Measurements from ENCODE around the gene PTPN2. TPM values are rescaled to one million over a fixed set of nuclear protein-coding genes. Genes with fewer than 3 reads are reported as not detected.

Gene PTPN2
- total and polyA plus RNA-seq, 9 of the 15 experiments (the other 6 are each of a cell fraction or from before 2014, with no cell fraction given) = 36.6 to 66.4 (median 43.8) TPM

- TF ChIP-seq ZNF655 (CRISPR knock-in tag; IDR thresholded peaks at IDR 0.05) = no peak
- TF ChIP-seq ZNF639 (CRISPR knock-in tag; conservative IDR thresholded peaks at IDR 0.05 in 1 of 2, IDR thresholded peaks at IDR 0.05 in 1 of 2) = peak in 1 of 2 experiments; percentile 80; a peak in 2 of 4 replicates
- 0 out of 2 replicates have a peak, but pooled peaks have one; percentile 41 for TF ChIP-seq ZBTB2 (IDR thresholded peaks at IDR 0.05)
- peak; percentile 81 for TF ChIP-seq SMAD4 (CRISPR knock-in tag; conservative IDR thresholded peaks at IDR 0.05)
- TF ChIP-seq KDM1A (IDR thresholded peaks at IDR 0.05) = no peak
- no peak for TF ChIP-seq TRIM28 (IDR thresholded peaks at IDR 0.05)
- peak in 1 of 2 experiments; percentile 72; a peak in 2 of 4 replicates for TF ChIP-seq HDAC1 (IDR thresholded peaks at IDR 0.05)
- TF ChIP-seq POLR2G (IDR thresholded peaks at IDR 0.05; ENCODE audit: low read depth, low read length) = peak; percentile 98
- peak in 1 of 2 experiments; percentile 25; a peak in 1 of 3 replicates for TF ChIP-seq CBX3 (IDR thresholded peaks at IDR 0.05; ENCODE audit: borderline replicate concordance in 1 of 2, low read length in 2 of 2)
- no peak for TF ChIP-seq NFE2 (IDR thresholded peaks at IDR 0.05; ENCODE audit: low read depth)
- peak; percentile 100 for TF ChIP-seq PHF8 (IDR thresholded peaks at IDR 0.05; ENCODE audit: borderline replicate concordance, low read length)
- TF ChIP-seq ZNF212 (CRISPR knock-in tag; IDR thresholded peaks at IDR 0.05) = no peak
- no peak for TF ChIP-seq ELK1 (CRISPR knock-in tag; IDR thresholded peaks at IDR 0.05)
- peak in 1 of 2 experiments; percentile 28; a peak in 1 of 4 replicates for TF ChIP-seq CSDE1 (IDR thresholded peaks at IDR 0.05)
- no peak for TF ChIP-seq GABPB2 (CRISPR knock-in tag; conservative IDR thresholded peaks at IDR 0.05)
- peak; percentile 100 for TF ChIP-seq CXXC5 (CRISPR knock-in tag; IDR thresholded peaks at IDR 0.05)
- peak; percentile 89 for TF ChIP-seq PHF20 (IDR thresholded peaks at IDR 0.05; ENCODE audit: partially characterized antibody)
- peak; percentile 88 for TF ChIP-seq MYC (IDR thresholded peaks at IDR 0.05; ENCODE audit: low read depth, low read length)
- TF ChIP-seq MYC (CRISPR knock-in tag; IDR thresholded peaks at IDR 0.05; ENCODE audit: borderline replicate concordance, low read depth) = no peak; the same call in 1 of the 2 replicates
- peak; percentile 20 for TF ChIP-seq JUND (IDR thresholded peaks at IDR 0.05; ENCODE audit: borderline replicate concordance, low read depth, low read length)
- no peak for TF ChIP-seq JUND (tag; IDR thresholded peaks at IDR 0.05; ENCODE audit: borderline replicate concordance, low read depth, low read length)
- 0 out of 2 replicates have a peak, but pooled peaks have one; percentile 40 for TF ChIP-seq ESRRA (IDR thresholded peaks at IDR 0.05; ENCODE audit: borderline replicate concordance, low read depth)
- no peak for TF ChIP-seq LCOR (CRISPR knock-in tag; IDR thresholded peaks at IDR 0.05)
- TF ChIP-seq TCF7L2 (IDR thresholded peaks at IDR 0.05; ENCODE audit: low read depth, low read length) = no peak
Observed at GRCh38 chr18:12883684-12884405, at the start of gene PTPN2 (continued).

Data from K562 (cell line).